Ovary (tissue), 9 donors: ENCODE measurements around the gene PDXK. TPM values are rescaled to one million over a fixed set of nuclear protein-coding genes. Genes with fewer than 3 reads are reported as not detected.

ENCODE experiments used
- DNase-seq, 5 donors: peaks; one replicate each; pipeline ENCODE4 v3.0.0-alpha.2; 2019 to 2020
- H3K27ac ChIP-seq, 2 donors: fragments of 200-600 bp; one replicate each; pipeline versions ENCODE4 v1.5.1 to v1.8.0; 2019 to 2022
- H3K27me3 ChIP-seq: fragments of 200-600 bp; one replicate; pipeline ENCODE4 v1.8.0; 2022
- H3K36me3 ChIP-seq: fragments of 200-600 bp; sonication (generic); one replicate; pipeline ENCODE4 v1.5.1; 2019
- H3K4me1 ChIP-seq: one replicate; pipeline ENCODE4 v1.8.1; 2013; ENCODE audit warnings: mild to moderate bottlenecking, moderate library complexity; ENCODE audit not compliant: insufficient read depth
- H3K4me3 ChIP-seq: fragments of 200-600 bp; sonication (generic); one replicate; pipeline ENCODE4 v1.5.1; 2017
- H3K9me3 ChIP-seq, 2 donors: fragments of 200-600 bp in 1 of 2; sonication (generic) in 1 of 2; one replicate each; pipeline versions ENCODE4 v1.5.1 to v1.8.1; 2013 to 2019; ENCODE audit warnings: mild to moderate bottlenecking in 1 of 2, moderate library complexity in 1 of 2
- CTCF ChIP-seq, 3 donors: fragments of 450-650 bp in 2 of 3; fragments of 200-600 bp in 1 of 3; IDR thresholded peaks; one replicate each; pipeline versions ENCODE4 v1.5.1 to v1.8.0; 2016 to 2022; ENCODE audit warnings: antibody characterized with exemption in 3 of 3, mild to moderate bottlenecking in 1 of 3
- EP300 ChIP-seq: sonication (generic); formaldehyde crosslinking; IDR thresholded peaks from one replicate; pipeline ENCODE4 v1.6.1; 2017; ENCODE audit warnings: antibody characterized with exemption
- POLR2A ChIP-seq: fragments of 450-650 bp; IDR thresholded peaks from one replicate; pipeline ENCODE4 v1.6.1; 2017; ENCODE audit warnings: antibody characterized with exemption, mild to moderate bottlenecking, moderate library complexity
- WGBS, 3 donors: extraction: QIAGEN DNeasy Blood & Tissue Kit in 1 of 3; methylation state at CpG; one replicate each; pipeline versions ENCODE4 v1.1.5 to v1.1.7; 2013 to 2017; 5-methylcytosine and 5-hydroxymethylcytosine counted together
- intact Hi-C, 4 donors: fragments of 100-400 bp; cut with DNase I; formaldehyde crosslinking; loops; one replicate each; pipeline versions ENCODE4 v1.11.0 to v1.15.1; 2022 to 2023
- polyA plus RNA-seq, 2 donors: library from polyadenylated mRNA; stranded (reverse); fragments of 200-250 nt in 1 of 2; fragments of 350-450 nt in 1 of 2; fragmentation: Illumina TruSeq in 1 of 2; extraction: RNeasy Lipid Tissue Mini Kit (QIAGEN cat#74804) in 1 of 2; gene quantifications; one replicate each; pipeline ENCODE4 v1.2.3, GENCODE V29; 2013 to 2014
- total RNA-seq, 7 donors: library from RNA; depleted of rRNA in 2 of 7; stranded (reverse); fragments of >200 nt in 2 of 7; fragmentation: NEBNext Ultra II Directional in 3 of 7; extraction: Animal tissue kit (Norgen Biotek cat#: 25700) in 3 of 7; gene quantifications; one replicate each; pipeline versions ENCODE4 v1.1.0 to v1.2.4, GENCODE V29; 2016 to 2023
- donor health status: DM: no; HTN: no; CAD: no; lungs with moderate emphysema.
- donor health status: DM: no; HTN: no; CAD: no.
- donor health status: Bipolar disorder and iron deficiency.
- donor health status: DM: yes; HTN: yes; CAD: no.
- donor health status: DM: no; HTN: no; CAD: no.
- donor health status: DM: yes; HTN: yes; CAD: no.

Gene PDXK
- total and polyA plus RNA-seq, 9 donors, result 19.9 to 125 (median 88.6) TPM

GRCh38 chr21:43728154-43728466 is 9.2 kb downstream of the PDXK start:
- TF ChIP-seq POLR2A, result no peak
- TF ChIP-seq CTCF (IDR thresholded peaks at IDR 0.05), result no peak
- TF ChIP-seq EP300, result no peak
- peaks cover 22% of the 10 kb centered on the region for H3K4me1 ChIP-seq
- intact Hi-C loops, result loop anchor here in 2 of 4 donors (5.0 to 10.0 kb wide), 2 partner anchors 63 to 756 kb away; partner anchors contain the start of gene PKNOX1 (in 1 of the 2)
- H3K9me3 ChIP-seq, result no peaks in the 10 kb centered on the region
- peak overlapping the region; percentile 48 for H3K4me3 ChIP-seq
- H3K27ac ChIP-seq, result peak overlapping the region; percentile 75 to 90
- H3K27me3 ChIP-seq, result no peaks in the 10 kb centered on the region
- WGBS, 3 donors, result 11 to 26% (median 18%) methylated on average over 5 to 7 of the region's 7 CpGs
- DNase-seq, result peak in 1 of 5 donors; percentile 62
- no peaks in the 10 kb centered on the region for H3K36me3 ChIP-seq

- H3K27ac ChIP-seq, result peak overlapping the region; percentile 75 to 90
- peak overlapping the region; percentile 48 for H3K4me3 ChIP-seq
- 1 to 4% (median 4%) methylated on average over 51 to 59 of the region's 59 CpGs for WGBS, 3 donors
- intact Hi-C loops, result loop anchor here in 2 of 4 donors (5.0 to 10.0 kb wide), 2 partner anchors 64 to 756 kb away; partner anchors contain the start of gene PKNOX1 (in 1 of the 2)
- peak; percentile 98 to 99 (median 98) for DNase-seq
- no peaks in the 10 kb centered on the region for H3K36me3 ChIP-seq
- H3K27me3 ChIP-seq, result no peaks in the 10 kb centered on the region
- H3K9me3 ChIP-seq, result no peaks in the 10 kb centered on the region
- TF ChIP-seq POLR2A (peak; percentile 69), CTCF (IDR thresholded peaks at IDR 0.05) (peak in 2 of 3 donors; percentile 27 to 31), EP300 (peak; percentile 5)
- H3K4me1 ChIP-seq, result peaks cover 22% of the 10 kb centered on the region
Observed at GRCh38 chr21:43728467-43729390, 9.8 kb downstream of the PDXK start.

- H3K4me1 ChIP-seq, result peaks cover 20% of the 10 kb centered on the region
- H3K27ac ChIP-seq, result no peak overlapping the region
- intact Hi-C loops, result loop anchor here in 1 of 4 donors (10.0 kb wide), 1 partner anchor 53 kb away; the partner anchor contains the start of gene RRP1
- no peaks in the 10 kb centered on the region for H3K9me3 ChIP-seq
- no peaks in the 10 kb centered on the region for H3K36me3 ChIP-seq
- TF ChIP-seq CTCF (IDR thresholded peaks at IDR 0.05) (no peak), EP300 (no peak), POLR2A (no peak)
- peak in 2 of 5 donors; percentile 14 to 20 for DNase-seq
- H3K27me3 ChIP-seq, result no peaks in the 10 kb centered on the region
- 46 to 54% (median 52%) methylated on average over 6 of the region's 6 CpGs for WGBS, 3 donors
- no peak overlapping the region for H3K4me3 ChIP-seq
Observed at GRCh38 chr21:43731476-43731875, 12.5 kb downstream of the PDXK start.

- Histone ChIP-seq H3K36me3 (no peaks in the 10 kb centered on the region), H3K4me3 (no peak overlapping the region), H3K9me3 (no peaks in the 10 kb centered on the region), H3K27me3 (no peaks in the 10 kb centered on the region), H3K4me1 (peaks cover 15% of the 10 kb centered on the region), H3K27ac (no peak overlapping the region)
- DNase-seq, result peak in 3 of 5 donors; percentile 16 to 40 (median 35)
- TF ChIP-seq CTCF (IDR thresholded peaks at IDR 0.05) (no peak), EP300 (no peak), POLR2A (no peak)
- WGBS, 3 donors, result 60 to 68% (median 61%) methylated on average over 23 of the region's 23 CpGs
- intact Hi-C loops, result loop anchor here in 1 of 4 donors (10.0 kb wide), 1 partner anchor 53 kb away; the partner anchor contains the start of gene RRP1
Observed at GRCh38 chr21:43731891-43732711, 13.2 kb downstream of the PDXK start.
